HepG2 (cell line): ENCODE measurements around the gene DTX4. TPM values are rescaled to one million over a fixed set of nuclear protein-coding genes. Genes with fewer than 3 reads are reported as not detected.
A peak's percentile ranks its signal among the peaks of the same experiment; 100 is the strongest.

ENCODE experiments used
- BRD4 ChIP-seq: sonication (generic); formaldehyde crosslinking; IDR thresholded peaks from 2 replicates; pipeline ENCODE4 v1.4.0; 2020; ENCODE audit warnings: missing genetic modification reagents
- KDM3A ChIP-seq: IDR thresholded peaks from 2 replicates; pipeline ENCODE4 v1.6.1; 2018; ENCODE audit warnings: low read depth, missing compliant biosample characterization
- KDM5B ChIP-seq: sonication (generic); formaldehyde crosslinking; IDR thresholded peaks from 2 replicates; pipeline ENCODE4 v1.4.0; 2020; ENCODE audit warnings: missing genetic modification reagents, mild to moderate bottlenecking, borderline replicate concordance
- LCORL ChIP-seq, 2 experiments: fragments of 450-650 bp in 1 of 2; sonication (generic) in 1 of 2; formaldehyde crosslinking in 1 of 2; IDR thresholded peaks; 2 replicates each; pipeline versions ENCODE4 v1.5.0 to v1.6.1; 2017 to 2020; ENCODE audit warnings: antibody characterized with exemption in 1 of 2, missing genetic modification reagents in 1 of 2
- MTF2 ChIP-seq: sonication (generic); formaldehyde crosslinking; IDR thresholded peaks from 2 replicates; pipeline ENCODE4 v1.5.0; 2020; ENCODE audit warnings: missing genetic modification reagents, borderline replicate concordance
- MYNN ChIP-seq: sonication (generic); formaldehyde crosslinking; IDR thresholded peaks from 2 replicates; pipeline ENCODE4 v1.4.0; 2020; ENCODE audit warnings: mild to moderate bottlenecking, low read depth, missing genetic modification reagents
- NFKB2 ChIP-seq: sonication (generic); formaldehyde crosslinking; IDR thresholded peaks from 2 replicates; pipeline ENCODE4 v1.4.0; 2020; ENCODE audit warnings: missing genetic modification reagents, borderline replicate concordance
- NR2F6 ChIP-seq, 2 experiments: IDR thresholded peaks; 2 replicates each; pipeline ENCODE4 v1.6.1; 2016; ENCODE audit warnings: antibody characterized with exemption in 1 of 2, mild to moderate bottlenecking in 1 of 2
- RFX1 ChIP-seq: fragments of 450-650 bp; IDR thresholded peaks from 2 replicates; pipeline ENCODE4 v1.6.1; 2017
- SIX1 ChIP-seq: sonication (generic); formaldehyde crosslinking; IDR thresholded peaks from 2 replicates; pipeline ENCODE4 v1.4.0; 2020; ENCODE audit warnings: missing genetic modification reagents, borderline replicate concordance
- TCF7L2 ChIP-seq: IDR thresholded peaks from 2 replicates; pipeline ENCODE4 v1.6.1; 2011; ENCODE audit warnings: mild to moderate bottlenecking, low read depth, low read length, moderate library complexity
- ZBTB34 ChIP-seq: sonication (generic); formaldehyde crosslinking; IDR thresholded peaks from 2 replicates; pipeline ENCODE4 v1.8.0; 2022; ENCODE audit warnings: mild to moderate bottlenecking, missing genetic modification reagents
- ZFP62 ChIP-seq: sonication (generic); formaldehyde crosslinking; IDR thresholded peaks from 2 replicates; pipeline ENCODE4 v1.4.0; 2020; ENCODE audit warnings: missing genetic modification reagents
- ZNF124 ChIP-seq: sonication (generic); formaldehyde crosslinking; IDR thresholded peaks from 2 replicates; pipeline ENCODE4 v1.4.0; 2020; ENCODE audit warnings: missing genetic modification reagents
- ZNF768 ChIP-seq: sonication (generic); formaldehyde crosslinking; IDR thresholded peaks from 2 replicates; pipeline ENCODE4 v1.4.0; 2020; ENCODE audit warnings: missing genetic modification reagents
- ZNF83 ChIP-seq: sonication (generic); formaldehyde crosslinking; IDR thresholded peaks from 2 replicates; pipeline ENCODE4 v1.4.0; 2020; ENCODE audit warnings: missing genetic modification reagents, mild to moderate bottlenecking, borderline replicate concordance
- polyA plus RNA-seq, 8 experiments: library from polyadenylated mRNA; depleted of rRNA in 3 of 8; stranded (reverse) in 7 of 8; unstranded in 1 of 8; fragments of >200 nt; fragmentation: Illumina TruSeq in 4 of 8; extraction: Trizol in 4 of 8; gene quantifications; 2 replicates each; pipeline versions ENCODE4 v1.2.1 to v1.2.3, GENCODE V29; 2011 to 2016; ENCODE audit warnings: low read depth in 4 of 8, missing spikeins in 1 of 8, mixed read lengths in 1 of 8; ENCODE audit not compliant: insufficient read depth in 1 of 8
- total RNA-seq, 5 experiments: library from RNA; depleted of rRNA; stranded (reverse); fragments of >200 nt; fragmentation: Illumina TruSeq; extraction: Trizol; gene quantifications; 2 replicates each; pipeline ENCODE4 v1.2.3, GENCODE V29; 2016; ENCODE audit warnings: low read depth in 1 of 5
- TF ChIP-seq, protein P1 (sequence below): sonication (generic); formaldehyde crosslinking; IDR thresholded peaks from 2 replicates; pipeline ENCODE4 v1.4.0; 2020; ENCODE audit warnings: missing genetic modification reagents
- TF ChIP-seq, protein P2 (sequence below): sonication (generic); formaldehyde crosslinking; IDR thresholded peaks from 2 replicates; pipeline ENCODE4 v1.4.0; 2020; ENCODE audit warnings: mild to moderate bottlenecking, missing genetic modification reagents, borderline replicate concordance

The DTX4 gene
- total and polyA plus RNA-seq, 2 of the 13 experiments (the other 11 are each of a cell fraction or from before 2014, with no cell fraction given): 0.67 to 5.6 TPM

GRCh38 chr11:59135648-59136461 lies 36.1 kb upstream of the DTX4 start (continued):
- TF ChIP-seq, protein P1, sequence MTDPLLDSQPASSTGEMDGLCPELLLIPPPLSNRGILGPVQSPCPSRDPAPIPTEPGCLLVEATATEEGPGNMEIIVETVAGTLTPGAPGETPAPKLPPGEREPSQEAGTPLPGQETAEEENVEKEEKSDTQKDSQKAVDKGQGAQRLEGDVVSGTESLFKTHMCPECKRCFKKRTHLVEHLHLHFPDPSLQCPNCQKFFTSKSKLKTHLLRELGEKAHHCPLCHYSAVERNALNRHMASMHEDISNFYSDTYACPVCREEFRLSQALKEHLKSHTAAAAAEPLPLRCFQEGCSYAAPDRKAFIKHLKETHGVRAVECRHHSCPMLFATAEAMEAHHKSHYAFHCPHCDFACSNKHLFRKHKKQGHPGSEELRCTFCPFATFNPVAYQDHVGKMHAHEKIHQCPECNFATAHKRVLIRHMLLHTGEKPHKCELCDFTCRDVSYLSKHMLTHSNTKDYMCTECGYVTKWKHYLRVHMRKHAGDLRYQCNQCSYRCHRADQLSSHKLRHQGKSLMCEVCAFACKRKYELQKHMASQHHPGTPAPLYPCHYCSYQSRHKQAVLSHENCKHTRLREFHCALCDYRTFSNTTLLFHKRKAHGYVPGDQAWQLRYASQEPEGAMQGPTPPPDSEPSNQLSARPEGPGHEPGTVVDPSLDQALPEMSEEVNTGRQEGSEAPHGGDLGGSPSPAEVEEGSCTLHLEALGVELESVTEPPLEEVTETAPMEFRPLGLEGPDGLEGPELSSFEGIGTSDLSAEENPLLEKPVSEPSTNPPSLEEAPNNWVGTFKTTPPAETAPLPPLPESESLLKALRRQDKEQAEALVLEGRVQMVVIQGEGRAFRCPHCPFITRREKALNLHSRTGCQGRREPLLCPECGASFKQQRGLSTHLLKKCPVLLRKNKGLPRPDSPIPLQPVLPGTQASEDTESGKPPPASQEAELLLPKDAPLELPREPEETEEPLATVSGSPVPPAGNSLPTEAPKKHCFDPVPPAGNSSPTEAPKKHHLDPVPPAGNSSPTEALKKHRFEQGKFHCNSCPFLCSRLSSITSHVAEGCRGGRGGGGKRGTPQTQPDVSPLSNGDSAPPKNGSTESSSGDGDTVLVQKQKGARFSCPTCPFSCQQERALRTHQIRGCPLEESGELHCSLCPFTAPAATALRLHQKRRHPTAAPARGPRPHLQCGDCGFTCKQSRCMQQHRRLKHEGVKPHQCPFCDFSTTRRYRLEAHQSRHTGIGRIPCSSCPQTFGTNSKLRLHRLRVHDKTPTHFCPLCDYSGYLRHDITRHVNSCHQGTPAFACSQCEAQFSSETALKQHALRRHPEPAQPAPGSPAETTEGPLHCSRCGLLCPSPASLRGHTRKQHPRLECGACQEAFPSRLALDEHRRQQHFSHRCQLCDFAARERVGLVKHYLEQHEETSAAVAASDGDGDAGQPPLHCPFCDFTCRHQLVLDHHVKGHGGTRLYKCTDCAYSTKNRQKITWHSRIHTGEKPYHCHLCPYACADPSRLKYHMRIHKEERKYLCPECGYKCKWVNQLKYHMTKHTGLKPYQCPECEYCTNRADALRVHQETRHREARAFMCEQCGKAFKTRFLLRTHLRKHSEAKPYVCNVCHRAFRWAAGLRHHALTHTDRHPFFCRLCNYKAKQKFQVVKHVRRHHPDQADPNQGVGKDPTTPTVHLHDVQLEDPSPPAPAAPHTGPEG (CRISPR knock-in tag): no peak
- no peak for TF ChIP-seq NR2F6 (IDR thresholded peaks at IDR 0.05)
- no peak for TF ChIP-seq NR2F6 (CRISPR knock-in tag; IDR thresholded peaks at IDR 0.05)
- peak; percentile 37; the same call in 1 of the 2 replicates for TF ChIP-seq ZNF768 (CRISPR knock-in tag)
- TF ChIP-seq TCF7L2: no peak
- TF ChIP-seq KDM5B (CRISPR knock-in tag): peak; percentile 46; the same call in 1 of the 2 replicates
- no peak for TF ChIP-seq ZFP62 (CRISPR knock-in tag)
- TF ChIP-seq KDM3A: peak; percentile 89
- no peak for TF ChIP-seq LCORL (IDR thresholded peaks at IDR 0.05)
- 0 out of 2 replicates have a peak, but pooled peaks have one; percentile 54 for TF ChIP-seq LCORL (CRISPR knock-in tag; IDR thresholded peaks at IDR 0.05)
- TF ChIP-seq BRD4 (CRISPR knock-in tag): no peak
- TF ChIP-seq NFKB2: peak; percentile 28; the same call in 1 of the 2 replicates
- no peak for TF ChIP-seq RFX1
- TF ChIP-seq MTF2: no peak
- TF ChIP-seq ZNF124 (CRISPR knock-in tag): peak; percentile 80; the same call in 1 of the 2 replicates
- TF ChIP-seq, protein P2, sequence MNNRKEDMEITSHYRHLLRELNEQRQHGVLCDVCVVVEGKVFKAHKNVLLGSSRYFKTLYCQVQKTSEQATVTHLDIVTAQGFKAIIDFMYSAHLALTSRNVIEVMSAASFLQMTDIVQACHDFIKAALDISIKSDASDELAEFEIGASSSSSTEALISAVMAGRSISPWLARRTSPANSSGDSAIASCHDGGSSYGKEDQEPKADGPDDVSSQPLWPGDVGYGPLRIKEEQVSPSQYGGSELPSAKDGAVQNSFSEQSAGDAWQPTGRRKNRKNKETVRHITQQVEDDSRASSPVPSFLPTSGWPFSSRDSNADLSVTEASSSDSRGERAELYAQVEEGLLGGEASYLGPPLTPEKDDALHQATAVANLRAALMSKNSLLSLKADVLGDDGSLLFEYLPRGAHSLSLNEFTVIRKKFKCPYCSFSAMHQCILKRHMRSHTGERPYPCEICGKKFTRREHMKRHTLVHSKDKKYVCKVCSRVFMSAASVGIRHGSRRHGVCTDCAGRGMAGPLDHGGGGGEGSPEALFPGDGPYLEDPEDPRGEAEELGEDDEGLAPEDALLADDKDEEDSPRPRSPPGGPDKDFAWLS (CRISPR knock-in tag): no peak
- peak; percentile 52; the same call in 1 of the 2 replicates for TF ChIP-seq ZBTB34
- TF ChIP-seq ZNF83 (CRISPR knock-in tag): peak; percentile 35; the same call in 1 of the 2 replicates
- TF ChIP-seq MYNN (CRISPR knock-in tag): no peak
- TF ChIP-seq SIX1 (CRISPR knock-in tag): 0 out of 2 replicates have a peak, but pooled peaks have one; percentile 7
